NCI-H82 treated with DMSO at 0.1 percent for 48 hours (cell line): Measurements from ENCODE around the gene PAPPA2.

ENCODE experiments used
- DNase-seq: peaks from one replicate; lab custom pipeline; 2025; ENCODE audit not compliant: unreplicated experiment; lab: John Stamatoyannopoulos, UW

The PAPPA2 gene

DNA sequence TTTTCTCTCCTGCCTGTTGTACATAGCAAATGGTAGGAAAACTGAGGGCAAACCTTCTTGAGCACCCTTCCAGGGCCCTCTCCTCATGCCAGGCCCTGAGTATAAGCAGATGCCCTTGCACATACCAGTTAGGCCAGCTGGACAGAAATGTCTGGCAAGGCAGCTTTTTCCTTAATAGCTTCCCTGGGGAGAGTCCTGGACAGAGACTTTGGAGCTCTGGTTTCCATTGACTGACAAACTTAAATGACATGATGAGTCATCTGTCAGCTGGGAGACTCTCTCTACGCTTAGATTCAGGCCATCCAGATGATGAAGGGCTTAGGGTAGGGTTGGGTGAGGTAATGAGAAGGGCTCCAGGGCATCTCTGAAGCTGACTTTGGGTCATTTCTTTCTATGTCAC is 384.1 kb downstream of the PAPPA2 start:
- DNase-seq = no peak

DNA sequence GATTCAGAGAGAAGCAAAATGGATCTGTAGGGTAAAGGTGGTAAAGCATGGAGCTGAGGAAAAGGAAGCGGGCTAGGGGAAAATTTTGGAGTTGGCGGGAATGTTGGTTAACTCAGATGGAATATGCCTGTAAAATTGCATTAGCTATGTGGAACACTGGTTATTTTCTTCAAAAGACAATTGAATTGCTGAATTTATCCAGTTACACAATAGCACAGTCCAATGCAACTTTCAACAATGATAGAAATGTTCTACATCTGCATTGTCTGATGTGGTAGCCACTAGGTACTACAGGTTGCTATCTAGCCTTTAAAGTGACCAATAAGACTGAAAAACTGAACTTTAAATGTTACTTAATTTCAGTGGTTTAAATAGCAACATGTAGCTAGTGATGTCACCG is 386.3 kb downstream of the PAPPA2 start:
- DNase-seq = no peak

DNA sequence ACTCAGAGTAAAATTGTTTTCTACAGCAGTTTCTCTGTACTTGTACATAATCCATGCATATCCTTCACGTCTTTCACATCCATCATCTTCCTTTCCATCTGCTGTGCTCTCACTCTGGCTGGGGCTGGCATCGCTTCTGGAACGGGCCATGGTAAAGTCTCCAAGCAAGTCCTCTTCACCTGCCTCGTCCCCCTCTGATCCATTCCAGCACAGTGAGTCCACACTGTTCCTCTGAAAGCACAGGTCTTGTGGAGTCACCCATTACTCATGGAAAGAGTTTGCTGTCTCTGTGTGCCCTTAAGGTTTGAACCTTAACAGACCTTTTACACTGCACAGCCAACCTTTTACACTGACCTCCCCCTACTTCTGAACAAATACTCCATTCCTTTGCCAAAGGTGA is 387.9 kb downstream of the PAPPA2 start:
- DNase-seq = no peak

DNA sequence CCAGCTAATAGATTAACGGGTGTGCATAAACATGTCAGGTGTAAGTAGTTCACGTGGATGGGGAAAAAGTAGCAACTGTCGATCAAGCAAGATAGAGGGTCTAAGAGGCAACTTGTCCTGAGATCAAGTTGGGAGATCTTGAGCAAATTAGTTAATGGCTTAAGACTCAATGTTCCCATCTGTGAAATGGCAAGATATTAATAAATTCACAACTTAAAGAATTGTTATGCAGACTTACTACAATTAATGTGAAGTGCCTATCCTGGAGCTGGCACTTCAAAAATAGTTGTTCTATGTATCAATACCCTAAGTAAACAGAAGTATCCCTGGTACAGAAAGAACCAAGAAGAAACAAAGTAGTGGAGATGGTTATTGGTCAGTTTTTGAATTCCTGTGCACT is 389.1 kb downstream of the PAPPA2 start:
- DNase-seq = no peak

DNA sequence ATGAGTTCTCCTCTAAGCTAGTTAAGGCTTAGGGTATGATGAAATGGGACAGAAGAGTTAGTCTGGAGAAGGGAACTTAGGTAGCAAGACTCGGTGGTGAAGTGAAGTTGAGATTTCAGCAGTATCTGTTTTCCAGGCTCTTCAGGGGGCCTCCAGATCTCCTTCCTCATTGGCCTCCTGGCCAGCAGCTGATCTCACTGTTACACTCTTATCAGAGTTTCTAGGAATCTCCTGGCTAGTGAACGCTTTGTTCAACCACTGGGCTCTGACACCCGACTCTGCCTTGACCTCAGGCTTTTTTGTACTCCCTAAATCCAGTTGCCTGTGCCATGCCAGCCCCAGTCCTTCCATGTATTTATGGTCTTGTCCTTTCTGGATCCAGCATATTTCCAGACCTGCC is 390.5 kb downstream of the PAPPA2 start:
- no peak for DNase-seq

DNA sequence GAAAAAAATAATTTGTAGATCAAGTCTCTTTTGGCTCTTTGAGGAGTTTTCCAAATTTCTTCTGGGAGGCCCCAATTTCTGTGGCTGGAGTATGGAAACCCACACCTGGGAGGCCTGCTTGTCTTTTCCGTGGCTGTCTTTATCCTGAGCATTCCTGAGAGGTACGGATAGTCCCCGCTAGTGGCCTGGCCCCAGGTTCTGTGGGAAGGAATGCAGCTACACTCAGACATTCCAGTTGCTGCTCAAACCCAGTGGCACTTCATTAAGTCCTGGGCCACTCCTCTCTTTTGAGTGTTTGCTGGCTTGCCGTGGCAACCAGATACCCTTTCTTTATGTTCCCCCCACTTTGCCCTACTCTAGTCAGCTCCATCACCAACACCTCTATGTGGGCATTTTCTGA is 391.1 kb downstream of the PAPPA2 start:
- DNase-seq = no peak

DNA sequence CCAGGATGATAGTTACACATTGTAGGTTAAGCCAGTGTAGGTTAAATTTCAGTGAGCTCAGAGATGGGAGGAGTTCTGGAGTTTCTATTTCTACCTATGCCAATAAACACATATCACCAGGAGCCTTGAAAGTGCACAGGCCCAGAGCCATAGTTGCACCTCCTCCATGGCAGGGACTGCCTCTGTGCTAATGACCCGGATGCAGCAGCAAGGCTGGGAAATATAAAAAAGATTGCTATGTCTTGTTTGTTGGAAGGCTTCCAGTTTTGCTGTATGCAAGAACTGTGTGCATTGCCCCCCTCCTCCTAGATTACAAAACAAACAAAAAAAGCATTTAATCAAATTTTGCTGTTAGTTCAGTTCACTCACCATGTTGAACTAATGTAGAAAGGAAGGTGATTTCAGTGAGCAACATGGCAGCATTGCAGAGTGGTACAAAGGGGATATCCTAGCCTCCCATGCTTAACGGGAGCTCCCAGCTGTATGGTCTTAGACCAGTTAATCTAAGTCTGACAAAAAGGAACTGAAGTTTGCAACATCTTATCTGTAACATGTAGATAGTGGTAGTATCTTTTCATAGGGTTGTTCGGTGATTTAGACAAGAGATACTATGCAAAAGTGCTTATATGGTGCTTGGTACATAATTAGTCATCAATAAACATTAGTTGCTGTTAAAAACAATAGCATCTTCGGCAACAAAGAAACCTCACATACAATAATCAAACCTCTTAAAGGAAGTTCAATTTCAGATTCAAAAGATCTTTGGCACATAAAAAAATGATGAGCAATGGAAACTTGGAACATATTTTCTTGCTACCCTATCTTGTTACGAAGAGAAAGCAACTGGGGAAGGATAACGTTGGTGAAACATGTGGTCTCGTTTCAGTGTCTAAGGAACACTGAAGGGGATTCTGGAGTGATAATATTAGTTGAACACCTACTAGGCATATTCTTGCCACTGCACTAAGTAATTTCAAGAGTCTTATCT is 392.1 kb downstream of the PAPPA2 start:
- no peak for DNase-seq

DNA sequence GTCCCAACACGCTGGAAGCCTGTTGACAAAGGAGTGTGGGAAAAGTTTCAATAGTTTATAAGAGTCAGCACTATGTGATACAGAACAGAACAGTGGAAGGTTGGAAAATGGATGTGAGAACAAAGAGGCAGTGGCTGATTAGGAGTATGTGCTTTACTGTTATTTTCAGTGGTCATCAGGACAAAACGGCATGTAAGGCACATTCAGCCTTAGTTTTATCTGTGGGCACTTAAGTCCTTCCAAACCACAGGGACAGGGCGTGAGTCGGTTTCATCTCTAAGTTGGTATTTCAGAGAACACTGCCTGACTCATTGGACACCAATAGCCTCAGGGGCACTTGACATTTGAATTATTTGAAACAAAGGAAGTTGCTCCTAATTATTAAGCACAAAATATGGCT is 394.7 kb downstream of the PAPPA2 start:
- DNase-seq = no peak

DNA sequence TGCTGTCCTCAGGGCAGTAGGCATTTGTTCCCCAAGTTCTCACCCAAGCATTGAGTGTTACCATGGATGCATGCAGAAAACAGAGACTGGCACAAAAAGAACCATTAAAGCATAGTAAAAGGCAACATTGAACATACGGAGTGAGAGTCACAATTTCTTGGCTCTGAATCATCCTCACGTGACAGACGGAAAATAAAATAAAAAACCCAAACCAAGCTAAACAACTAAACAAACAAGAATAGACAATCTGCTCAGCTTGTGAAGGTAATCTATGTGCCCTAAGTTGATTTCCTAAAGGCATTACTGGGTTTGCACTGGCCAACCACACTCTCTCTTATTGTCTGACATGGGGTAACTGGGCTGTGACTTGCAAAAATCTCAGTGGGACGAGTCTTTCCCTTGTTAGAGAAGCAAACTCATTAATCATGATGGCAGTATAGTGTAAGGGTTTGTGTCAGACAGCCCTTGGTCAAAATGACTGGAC is 395.5 kb downstream of the PAPPA2 start:
- no peak for DNase-seq

DNA sequence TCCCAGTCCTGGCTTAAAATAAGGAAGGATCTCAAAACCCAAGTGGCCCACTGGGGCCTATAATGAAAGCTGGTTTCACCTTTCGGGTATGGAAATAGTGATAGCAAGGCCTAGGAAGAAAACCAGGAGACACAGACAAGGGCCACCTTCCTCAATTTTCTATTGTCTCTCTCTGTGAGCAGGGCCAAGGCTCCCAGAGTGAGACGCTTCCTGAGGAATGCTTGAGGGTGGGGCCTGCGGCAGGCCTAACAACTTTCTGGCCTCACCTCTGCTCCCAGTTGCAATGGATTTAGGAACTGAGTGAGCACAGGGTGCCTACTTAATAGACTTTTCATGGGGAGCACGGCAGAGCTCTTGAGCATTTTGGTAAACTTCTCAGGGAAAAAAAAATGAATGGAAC is 400.6 kb downstream of the PAPPA2 start:
- no peak for DNase-seq

DNA sequence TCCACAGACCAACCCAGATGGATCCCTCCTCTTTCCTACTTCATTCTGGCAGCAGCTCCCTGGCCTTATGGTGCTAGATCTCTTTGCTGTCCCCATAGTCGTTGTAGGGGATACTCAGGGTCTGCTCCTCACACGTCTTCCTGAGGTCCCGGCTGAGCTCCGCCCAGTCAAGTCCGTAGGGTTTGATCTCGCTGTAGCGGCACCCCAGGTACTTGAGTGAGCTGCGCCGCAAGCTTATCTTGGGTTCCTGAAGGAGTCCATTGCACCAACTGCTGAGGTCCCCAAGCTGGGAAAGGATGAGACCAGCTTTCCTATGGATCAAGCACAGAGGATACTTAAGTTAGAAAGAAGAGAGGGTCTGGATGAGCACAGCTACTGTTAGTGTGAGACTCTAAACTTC is 401.2 kb downstream of the PAPPA2 start:
- no peak for DNase-seq

DNA sequence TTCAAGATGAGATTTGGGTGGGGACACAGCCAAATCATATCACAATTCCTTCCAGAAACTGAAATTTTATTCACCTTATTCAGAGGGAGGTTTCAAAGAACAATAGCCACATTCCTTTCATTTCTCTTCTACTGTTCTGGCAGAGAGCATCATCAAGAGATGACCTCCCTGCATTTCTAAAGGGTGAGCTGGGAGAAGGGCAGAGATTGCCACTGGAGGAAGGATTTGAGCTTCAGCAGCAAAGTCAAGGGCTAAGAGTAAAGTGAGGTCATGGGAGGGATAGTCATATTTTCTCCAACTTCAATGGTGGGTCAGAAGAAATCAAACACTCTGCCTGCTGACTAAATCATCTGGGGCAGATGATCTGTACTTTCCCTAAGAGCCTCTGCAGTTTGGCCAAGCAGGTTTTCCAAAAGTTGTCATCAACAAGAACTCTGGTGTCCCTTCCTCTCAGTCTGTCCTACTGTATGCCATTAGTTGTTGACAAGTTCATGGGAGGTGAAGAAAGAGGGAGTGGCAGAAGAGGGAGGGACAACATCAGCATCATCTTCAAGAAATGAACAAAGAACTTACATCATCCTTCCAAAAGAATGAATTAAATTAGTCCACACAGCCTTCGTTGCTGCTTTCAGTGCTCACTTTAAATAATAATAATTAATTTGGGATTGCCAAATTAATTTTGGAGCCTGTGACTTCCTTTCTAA is 403.2 kb downstream of the PAPPA2 start:
- DNase-seq = no peak

DNA sequence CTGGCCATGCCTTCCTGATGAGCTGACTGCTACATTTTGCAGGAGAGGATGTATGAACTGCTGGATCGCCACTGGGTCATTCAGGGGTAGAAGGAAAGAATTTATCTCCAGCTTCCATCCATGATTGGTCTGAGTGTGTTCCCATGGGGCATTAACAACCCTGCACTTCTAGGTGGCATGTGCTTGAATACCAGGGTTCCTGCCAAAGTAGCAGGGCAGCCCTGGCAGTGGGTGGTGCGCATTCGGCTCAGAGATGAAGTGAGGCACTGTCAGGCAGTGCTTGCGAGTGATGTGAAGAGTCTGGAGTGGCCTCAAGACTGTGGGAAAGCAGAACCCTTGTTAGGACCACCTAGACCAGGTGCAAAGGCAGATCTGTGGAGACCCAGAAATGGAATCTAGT is 406.6 kb downstream of the PAPPA2 start:
- no peak for DNase-seq

DNA sequence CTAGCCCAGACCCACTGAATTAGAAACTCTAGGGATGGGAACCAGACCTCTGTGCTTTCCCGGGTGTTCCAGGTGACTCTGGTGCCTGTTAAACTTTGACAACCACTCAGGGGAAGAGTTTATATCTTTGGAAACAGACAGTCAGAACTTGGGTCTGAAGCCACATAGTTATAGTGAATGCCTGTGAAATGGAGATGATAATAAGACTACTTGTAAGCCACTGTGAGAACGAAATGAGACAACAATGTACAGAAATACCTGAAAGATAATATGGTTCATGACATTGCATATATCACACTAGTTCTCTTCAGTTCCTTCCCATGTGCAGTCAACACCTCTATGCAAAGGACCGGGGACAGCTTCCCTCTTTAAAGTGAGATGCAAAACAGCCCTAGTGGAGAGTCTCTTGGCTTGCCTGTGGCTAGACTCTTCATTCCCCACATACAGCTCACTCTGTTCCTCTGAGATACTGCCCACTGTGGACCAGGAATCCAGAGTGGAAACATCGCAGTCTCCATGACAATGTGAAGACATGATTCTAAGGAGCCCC is 414.1 kb downstream of the PAPPA2 start:
- DNase-seq = no peak

DNA sequence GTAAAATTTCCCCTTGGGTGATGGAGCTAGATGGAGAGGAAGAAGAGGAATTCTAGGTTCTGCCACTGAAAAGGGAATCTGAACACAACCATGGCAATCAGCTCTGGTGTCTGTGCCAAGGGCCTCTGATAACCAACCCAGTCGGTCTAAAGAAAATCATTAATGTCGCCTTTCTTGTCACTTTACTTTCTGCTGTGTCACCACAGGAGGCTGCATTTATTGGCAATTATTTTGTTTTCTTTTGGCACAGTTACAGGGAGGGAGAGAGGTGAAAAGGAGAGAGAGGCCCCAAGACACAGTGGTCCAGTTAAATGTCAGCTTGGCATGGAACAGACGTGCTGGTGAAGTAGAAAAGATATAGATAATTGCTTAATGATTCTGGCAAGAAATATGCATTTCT is 414.6 kb downstream of the PAPPA2 start:
- no peak for DNase-seq

DNA sequence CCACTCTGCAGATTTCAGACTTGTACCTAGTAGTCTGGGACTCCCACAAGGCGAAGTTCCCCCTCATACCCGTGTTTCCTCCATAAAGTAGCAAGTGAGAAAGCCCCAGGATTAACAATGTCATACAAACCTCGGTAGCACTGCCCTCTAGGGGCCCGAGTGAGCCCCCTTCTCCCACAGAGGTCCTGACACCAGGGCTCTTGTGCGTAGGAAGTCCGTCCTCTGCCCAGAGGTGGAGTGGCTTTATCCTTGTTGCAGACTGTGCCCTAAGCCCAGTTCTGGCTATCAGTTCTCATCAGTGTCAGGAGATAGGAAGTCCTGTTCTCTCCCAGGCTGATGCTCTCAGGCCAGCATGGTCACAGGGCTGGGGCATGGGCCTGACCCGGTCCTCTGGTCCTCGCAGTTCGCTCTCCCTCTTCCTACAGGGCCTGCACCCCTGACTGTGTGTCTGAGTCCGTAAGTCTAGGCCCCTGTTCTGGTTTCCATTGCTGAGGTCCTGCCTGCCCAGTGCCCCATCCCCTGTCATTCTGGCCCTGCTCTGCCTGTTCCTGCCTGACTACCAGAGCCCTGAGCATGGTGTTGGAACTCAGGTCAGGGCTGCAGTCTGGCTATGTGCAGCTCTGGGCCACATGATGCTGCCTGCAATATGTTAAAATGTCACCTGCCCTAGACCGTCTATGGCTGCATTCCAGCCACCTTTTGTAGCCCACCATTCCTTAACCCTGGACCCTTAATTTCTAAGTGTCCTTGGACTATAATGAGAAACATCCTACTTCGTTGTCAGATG is 416.0 kb downstream of the PAPPA2 start:
- no peak for DNase-seq

DNA sequence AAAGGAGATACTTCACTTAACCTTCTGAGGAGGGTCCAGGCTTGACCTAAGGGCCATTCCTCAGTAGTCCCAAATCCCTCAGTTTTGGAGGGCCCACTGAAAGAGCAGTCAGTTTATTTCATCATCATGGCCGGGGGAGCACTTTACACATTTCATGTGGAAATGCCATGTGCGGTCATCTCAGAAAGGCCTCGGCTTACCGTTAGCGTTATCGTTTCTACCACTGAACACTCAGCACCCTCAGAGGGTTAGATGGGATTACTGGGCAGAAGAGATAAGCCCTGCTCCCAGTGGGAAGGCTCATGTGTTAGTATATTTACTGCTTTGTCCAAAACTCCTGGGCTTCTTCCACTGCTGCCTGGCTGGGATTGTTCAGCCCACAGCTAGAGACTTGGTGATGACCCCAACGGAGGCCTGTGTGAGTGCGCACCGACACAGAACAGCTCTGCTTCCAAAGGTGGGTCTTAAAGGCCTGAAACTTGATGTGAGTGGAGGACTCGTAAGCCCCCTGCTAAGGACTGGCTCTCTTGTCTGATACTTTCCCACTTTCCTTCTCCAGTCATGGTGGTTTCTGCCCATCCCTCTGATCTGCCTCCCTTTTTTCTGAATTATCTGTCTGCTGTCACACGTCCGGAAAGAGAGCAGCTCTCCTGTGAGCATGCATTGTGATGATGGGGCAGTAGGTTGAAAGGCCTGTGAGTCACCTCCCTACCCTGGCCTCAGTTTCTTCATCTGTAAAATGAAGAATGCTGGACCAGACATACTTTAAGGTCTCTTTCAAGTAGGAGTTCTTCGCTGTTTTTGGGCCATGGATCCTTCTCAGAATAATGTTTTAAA is 417.0 kb downstream of the PAPPA2 start:
- no peak for DNase-seq

DNA sequence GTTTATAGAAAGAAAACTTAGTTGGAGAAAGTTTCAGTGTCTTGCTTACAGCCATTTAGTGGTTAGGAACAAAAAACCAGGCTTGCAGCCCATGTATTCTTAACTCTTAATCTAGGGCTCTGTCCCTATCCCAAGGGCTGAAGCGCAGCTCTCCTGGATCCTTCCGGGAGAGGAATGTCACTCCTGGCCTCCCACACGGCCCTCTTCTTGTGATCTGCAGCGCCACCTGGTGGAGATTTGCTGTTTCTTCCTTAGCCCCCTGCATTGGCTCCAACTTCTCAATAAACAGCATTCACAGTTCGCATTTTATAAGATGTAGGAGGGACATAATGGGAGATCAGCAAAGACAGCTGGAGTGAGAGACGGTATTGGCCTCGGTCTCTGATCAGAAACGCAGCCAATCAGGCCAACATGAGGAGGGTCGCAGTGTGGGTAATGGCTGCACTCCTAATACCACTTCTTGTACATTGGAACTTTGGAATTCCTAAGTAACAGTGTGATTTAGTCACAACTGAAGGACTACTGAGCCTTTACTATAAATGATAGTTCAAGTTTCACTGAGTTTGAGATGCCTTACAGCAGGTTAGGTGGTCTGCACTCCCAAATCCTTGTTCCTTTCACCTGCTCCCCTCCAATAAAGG is 418.1 kb downstream of the PAPPA2 start:
- DNase-seq = peak; percentile 73

DNA sequence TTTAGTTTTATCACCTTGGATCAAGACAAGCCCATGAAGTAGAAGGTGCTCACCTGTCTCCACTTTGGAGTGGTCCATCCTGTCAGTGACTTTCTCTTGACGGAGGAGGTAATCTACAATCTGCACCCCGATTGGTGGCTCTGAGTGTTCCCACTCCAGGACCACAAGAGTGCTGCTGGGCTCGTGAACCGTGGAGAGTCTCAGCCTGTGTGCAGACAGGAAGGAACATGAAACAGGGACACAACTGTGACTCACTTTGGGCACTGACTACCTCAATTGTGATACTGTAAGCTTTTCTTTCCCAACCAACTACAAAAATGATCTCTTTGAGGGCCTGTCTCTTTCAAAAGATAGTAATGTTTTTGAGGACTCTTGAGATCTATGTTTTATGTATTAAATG is 421.3 kb downstream of the PAPPA2 start:
- no peak for DNase-seq

DNA sequence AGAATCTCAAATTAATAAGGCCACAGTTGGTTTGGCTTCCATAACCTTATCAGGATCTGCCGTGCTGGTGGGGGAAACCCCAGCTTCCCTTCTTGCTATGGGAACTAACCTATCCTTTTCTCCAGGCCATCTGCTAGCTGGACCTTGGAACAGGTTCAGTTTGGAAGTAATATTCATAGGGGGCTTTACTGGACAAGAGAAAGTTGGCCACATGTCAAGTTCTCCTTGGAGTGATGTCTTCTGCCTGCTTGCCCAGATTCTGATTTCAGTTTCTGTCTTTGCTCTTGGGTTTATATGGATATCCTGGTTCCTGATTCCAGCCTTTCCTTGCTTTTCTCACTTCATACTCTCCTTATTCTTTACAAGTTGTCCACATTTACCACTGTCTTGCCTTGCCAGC is 421.9 kb downstream of the PAPPA2 start:
- DNase-seq = no peak
